HepG2 (cell line): Measurements from ENCODE around the gene ZNF783.

Experiments
- ADNP ChIP-seq: sonication (generic); formaldehyde crosslinking; IDR thresholded peaks from 2 replicates; pipeline ENCODE4 v1.4.0; 2020; ENCODE audit warnings: missing genetic modification reagents
- CREB1 ChIP-seq, 2 experiments: fragments of 450-650 bp in 1 of 2; IDR thresholded peaks; 2 replicates each; pipeline ENCODE4 v1.6.1; 2016 to 2017; ENCODE audit warnings: control low read depth in 1 of 2, mild to moderate bottlenecking in 1 of 2, missing compliant biosample characterization in 1 of 2, missing genetic modification characterization in 1 of 2
- GFI1 ChIP-seq: sonication (generic); formaldehyde crosslinking; IDR thresholded peaks from 2 replicates; pipeline ENCODE4 v1.5.0; 2020; ENCODE audit warnings: missing genetic modification reagents, mild to moderate bottlenecking, borderline replicate concordance
- JUN ChIP-seq: sonication (generic); formaldehyde crosslinking; IDR thresholded peaks from 2 replicates; pipeline ENCODE4 v1.4.0; 2020; ENCODE audit warnings: mild to moderate bottlenecking, missing genetic modification reagents
- MTA3 ChIP-seq: sonication (generic); formaldehyde crosslinking; IDR thresholded peaks from 2 replicates; pipeline ENCODE4 v1.4.0; 2020; ENCODE audit warnings: missing genetic modification reagents
- NPAS2 ChIP-seq: sonication (generic); formaldehyde crosslinking; IDR thresholded peaks from 2 replicates; pipeline ENCODE4 v1.8.0; 2022; ENCODE audit warnings: mild to moderate bottlenecking, missing genetic modification reagents, borderline replicate concordance
- POLR2A ChIP-seq, 2 experiments: IDR thresholded peaks; 2 replicates each; pipeline ENCODE4 v1.6.1; 2011; ENCODE audit warnings: low read depth in 2 of 2, low read length in 2 of 2, mild to moderate bottlenecking in 1 of 2, moderate library complexity in 1 of 2; ENCODE audit not compliant: insufficient read depth in 1 of 2
- RARA ChIP-seq: IDR thresholded peaks from 2 replicates; pipeline ENCODE4 v1.6.1; 2016; ENCODE audit warnings: missing genetic modification reagents, missing compliant biosample characterization
- ZFX ChIP-seq: sonication (generic); formaldehyde crosslinking; IDR thresholded peaks from 2 replicates; pipeline ENCODE4 v1.4.0; 2020; ENCODE audit warnings: mild to moderate bottlenecking, low read depth, missing genetic modification reagents, moderate library complexity
- ZNF549 ChIP-seq: sonication (generic); formaldehyde crosslinking; IDR thresholded peaks from 2 replicates; pipeline ENCODE4 v1.5.0; 2020; ENCODE audit warnings: missing genetic modification reagents
- ZNF572 ChIP-seq: sonication (generic); formaldehyde crosslinking; IDR thresholded peaks from 2 replicates; pipeline ENCODE4 v1.5.1; 2020; ENCODE audit warnings: mild to moderate bottlenecking, missing genetic modification reagents
- TF ChIP-seq, protein P1 (sequence below): sonication (generic); formaldehyde crosslinking; IDR thresholded peaks from 2 replicates; pipeline ENCODE4 v1.5.1; 2020; ENCODE audit warnings: mild to moderate bottlenecking, moderate library complexity, missing genetic modification reagents
- TF ChIP-seq, protein P2 (sequence below): sonication (generic); formaldehyde crosslinking; IDR thresholded peaks from 2 replicates; pipeline ENCODE4 v1.4.0; 2020; ENCODE audit warnings: missing genetic modification reagents
- TF ChIP-seq, protein P3 (sequence below): sonication (generic); formaldehyde crosslinking; IDR thresholded peaks from 2 replicates; pipeline ENCODE4 v1.5.0; 2020; ENCODE audit warnings: mild to moderate bottlenecking, missing genetic modification reagents, moderate library complexity

DNA sequence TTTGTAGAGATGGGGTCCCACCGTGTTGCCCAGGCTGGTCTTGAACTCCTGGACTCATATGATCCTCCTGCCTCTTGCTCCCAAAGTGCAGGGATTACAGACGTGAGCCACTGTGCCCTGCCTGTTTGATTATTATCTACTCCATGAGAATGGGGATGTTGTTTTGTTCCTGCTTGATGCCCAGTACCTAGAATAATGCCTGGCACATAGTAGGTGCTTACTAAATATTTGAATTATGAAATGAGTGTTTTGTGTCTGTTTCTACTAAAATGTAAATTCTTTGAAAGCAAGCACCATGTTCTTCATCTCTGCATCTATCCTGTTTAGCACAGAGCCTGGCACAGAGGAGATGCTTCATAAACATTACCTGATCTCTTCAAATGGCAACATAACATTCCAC, 40.9 kb downstream of the ZNF783 start:
- TF ChIP-seq GFI1 (CRISPR knock-in tag) (no peak), ADNP (no peak), CREB1 (IDR thresholded peaks at IDR 0.05) (no peak), CREB1 (CRISPR knock-in tag; IDR thresholded peaks at IDR 0.05) (no peak), NPAS2 (no peak), ZNF549 (CRISPR knock-in tag) (no peak), MTA3 (no peak), JUN (CRISPR knock-in tag) (no peak), POLR2A (IDR thresholded peaks at IDR 0.05; ENCODE audit: insufficient read depth in 1 of 2, low read depth in 2 of 2, low read length in 2 of 2) (no peak), RARA (CRISPR knock-in tag) (no peak), ZFX (CRISPR knock-in tag) (no peak), ZNF572 (CRISPR knock-in tag) (no peak)
- TF ChIP-seq, protein P1, sequence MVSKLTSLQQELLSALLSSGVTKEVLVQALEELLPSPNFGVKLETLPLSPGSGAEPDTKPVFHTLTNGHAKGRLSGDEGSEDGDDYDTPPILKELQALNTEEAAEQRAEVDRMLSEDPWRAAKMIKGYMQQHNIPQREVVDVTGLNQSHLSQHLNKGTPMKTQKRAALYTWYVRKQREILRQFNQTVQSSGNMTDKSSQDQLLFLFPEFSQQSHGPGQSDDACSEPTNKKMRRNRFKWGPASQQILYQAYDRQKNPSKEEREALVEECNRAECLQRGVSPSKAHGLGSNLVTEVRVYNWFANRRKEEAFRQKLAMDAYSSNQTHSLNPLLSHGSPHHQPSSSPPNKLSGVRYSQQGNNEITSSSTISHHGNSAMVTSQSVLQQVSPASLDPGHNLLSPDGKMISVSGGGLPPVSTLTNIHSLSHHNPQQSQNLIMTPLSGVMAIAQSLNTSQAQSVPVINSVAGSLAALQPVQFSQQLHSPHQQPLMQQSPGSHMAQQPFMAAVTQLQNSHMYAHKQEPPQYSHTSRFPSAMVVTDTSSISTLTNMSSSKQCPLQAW (CRISPR knock-in tag) = no peak
- TF ChIP-seq, protein P2, sequence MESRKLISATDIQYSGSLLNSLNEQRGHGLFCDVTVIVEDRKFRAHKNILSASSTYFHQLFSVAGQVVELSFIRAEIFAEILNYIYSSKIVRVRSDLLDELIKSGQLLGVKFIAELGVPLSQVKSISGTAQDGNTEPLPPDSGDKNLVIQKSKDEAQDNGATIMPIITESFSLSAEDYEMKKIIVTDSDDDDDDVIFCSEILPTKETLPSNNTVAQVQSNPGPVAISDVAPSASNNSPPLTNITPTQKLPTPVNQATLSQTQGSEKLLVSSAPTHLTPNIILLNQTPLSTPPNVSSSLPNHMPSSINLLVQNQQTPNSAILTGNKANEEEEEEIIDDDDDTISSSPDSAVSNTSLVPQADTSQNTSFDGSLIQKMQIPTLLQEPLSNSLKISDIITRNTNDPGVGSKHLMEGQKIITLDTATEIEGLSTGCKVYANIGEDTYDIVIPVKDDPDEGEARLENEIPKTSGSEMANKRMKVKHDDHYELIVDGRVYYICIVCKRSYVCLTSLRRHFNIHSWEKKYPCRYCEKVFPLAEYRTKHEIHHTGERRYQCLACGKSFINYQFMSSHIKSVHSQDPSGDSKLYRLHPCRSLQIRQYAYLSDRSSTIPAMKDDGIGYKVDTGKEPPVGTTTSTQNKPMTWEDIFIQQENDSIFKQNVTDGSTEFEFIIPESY (CRISPR knock-in tag) = no peak
- TF ChIP-seq, protein P3, sequence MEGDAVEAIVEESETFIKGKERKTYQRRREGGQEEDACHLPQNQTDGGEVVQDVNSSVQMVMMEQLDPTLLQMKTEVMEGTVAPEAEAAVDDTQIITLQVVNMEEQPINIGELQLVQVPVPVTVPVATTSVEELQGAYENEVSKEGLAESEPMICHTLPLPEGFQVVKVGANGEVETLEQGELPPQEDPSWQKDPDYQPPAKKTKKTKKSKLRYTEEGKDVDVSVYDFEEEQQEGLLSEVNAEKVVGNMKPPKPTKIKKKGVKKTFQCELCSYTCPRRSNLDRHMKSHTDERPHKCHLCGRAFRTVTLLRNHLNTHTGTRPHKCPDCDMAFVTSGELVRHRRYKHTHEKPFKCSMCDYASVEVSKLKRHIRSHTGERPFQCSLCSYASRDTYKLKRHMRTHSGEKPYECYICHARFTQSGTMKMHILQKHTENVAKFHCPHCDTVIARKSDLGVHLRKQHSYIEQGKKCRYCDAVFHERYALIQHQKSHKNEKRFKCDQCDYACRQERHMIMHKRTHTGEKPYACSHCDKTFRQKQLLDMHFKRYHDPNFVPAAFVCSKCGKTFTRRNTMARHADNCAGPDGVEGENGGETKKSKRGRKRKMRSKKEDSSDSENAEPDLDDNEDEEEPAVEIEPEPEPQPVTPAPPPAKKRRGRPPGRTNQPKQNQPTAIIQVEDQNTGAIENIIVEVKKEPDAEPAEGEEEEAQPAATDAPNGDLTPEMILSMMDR (CRISPR knock-in tag) = no peak
